Glutamatergic neuron (in vitro differentiated cells): ENCODE measurements around the gene WDSUB1. TPM values are rescaled to one million over a fixed set of nuclear protein-coding genes. Genes with fewer than 3 reads are reported as not detected.

Experiments
- DNase-seq: peaks from one replicate; pipeline ENCODE4 v3.0.0; 2022
- H3K27ac Mint-ChIP-seq: one replicate; pipeline ENCODE4 v1.8.0; 2020; ENCODE audit warnings: mild to moderate bottlenecking, mixed read lengths, inconsistent platforms; ENCODE audit not compliant: unreplicated experiment
- H3K27me3 Mint-ChIP-seq: one replicate; pipeline ENCODE4 v1.8.0; 2020; ENCODE audit warnings: mild to moderate bottlenecking, moderate library complexity, mixed read lengths, inconsistent platforms; ENCODE audit not compliant: unreplicated experiment
- H3K36me3 Mint-ChIP-seq: one replicate; pipeline ENCODE4 v1.8.0; 2020; ENCODE audit warnings: mild to moderate bottlenecking, mixed read lengths, inconsistent platforms; ENCODE audit not compliant: unreplicated experiment
- H3K4me1 Mint-ChIP-seq: one replicate; pipeline ENCODE4 v1.8.0; 2020; ENCODE audit warnings: mild to moderate bottlenecking, low read depth, mixed read lengths, inconsistent platforms; ENCODE audit not compliant: unreplicated experiment
- H3K4me3 Mint-ChIP-seq: one replicate; pipeline ENCODE4 v1.8.0; 2020; ENCODE audit warnings: mild to moderate bottlenecking, mixed read lengths, inconsistent platforms; ENCODE audit not compliant: unreplicated experiment
- H3K9me3 Mint-ChIP-seq: one replicate; pipeline ENCODE4 v1.8.0; 2020; ENCODE audit warnings: mild to moderate bottlenecking, moderate library complexity, mixed read lengths, inconsistent platforms; ENCODE audit not compliant: unreplicated experiment
- total RNA-seq: library from RNA; stranded (reverse); fragmentation: NEBNext Ultra II Directional; extraction: Animal tissue kit (Norgen Biotek cat#: 25700); gene quantifications from one replicate; pipeline ENCODE4 v1.2.1, GENCODE V29; 2021; ENCODE audit not compliant: unreplicated experiment
- TF ChIP-seq, protein P1 (sequence below): fragments of 200-600 bp; sonication (generic); IDR thresholded peaks from one replicate; pipeline ENCODE4 v1.5.0; 2021; ENCODE audit not compliant: partially characterized antibody, unreplicated experiment

Gene WDSUB1
- total RNA-seq, 1 donor from 2014 or later = 3.7 TPM

DNA sequence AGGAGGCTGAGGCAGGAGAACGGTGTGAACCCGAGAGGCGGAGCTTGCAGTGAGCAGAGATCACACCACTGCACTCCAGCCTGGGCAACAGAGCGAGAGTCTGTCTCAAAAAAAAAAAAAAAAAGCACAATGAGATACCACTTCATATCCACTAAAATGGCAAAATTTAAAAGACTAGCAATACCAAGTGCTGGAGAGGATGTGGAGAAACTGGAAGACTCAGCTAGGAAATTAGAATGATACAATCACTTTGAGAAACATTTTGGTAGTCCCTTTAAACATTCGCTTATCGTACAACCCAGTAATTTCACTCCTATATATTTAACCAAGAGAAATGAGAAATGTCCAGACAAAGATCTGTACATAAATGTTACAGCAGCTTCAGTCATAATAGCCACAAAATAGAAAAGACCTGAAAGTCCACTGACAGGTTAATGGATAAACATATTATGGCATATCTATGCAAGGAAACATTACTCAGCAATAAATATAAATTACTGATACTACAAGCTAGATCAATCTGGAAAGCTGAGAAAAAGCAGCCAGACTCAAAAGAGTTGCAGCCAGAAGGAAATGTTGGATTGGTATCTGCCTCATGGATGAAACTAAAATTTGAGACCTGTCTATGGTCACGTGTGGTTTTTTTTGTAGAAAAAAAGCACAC, 40.0 kb downstream of the WDSUB1 start:
- no peaks in the 10 kb centered on the region for H3K4me1 Mint-ChIP-seq
- TF ChIP-seq, protein P1, sequence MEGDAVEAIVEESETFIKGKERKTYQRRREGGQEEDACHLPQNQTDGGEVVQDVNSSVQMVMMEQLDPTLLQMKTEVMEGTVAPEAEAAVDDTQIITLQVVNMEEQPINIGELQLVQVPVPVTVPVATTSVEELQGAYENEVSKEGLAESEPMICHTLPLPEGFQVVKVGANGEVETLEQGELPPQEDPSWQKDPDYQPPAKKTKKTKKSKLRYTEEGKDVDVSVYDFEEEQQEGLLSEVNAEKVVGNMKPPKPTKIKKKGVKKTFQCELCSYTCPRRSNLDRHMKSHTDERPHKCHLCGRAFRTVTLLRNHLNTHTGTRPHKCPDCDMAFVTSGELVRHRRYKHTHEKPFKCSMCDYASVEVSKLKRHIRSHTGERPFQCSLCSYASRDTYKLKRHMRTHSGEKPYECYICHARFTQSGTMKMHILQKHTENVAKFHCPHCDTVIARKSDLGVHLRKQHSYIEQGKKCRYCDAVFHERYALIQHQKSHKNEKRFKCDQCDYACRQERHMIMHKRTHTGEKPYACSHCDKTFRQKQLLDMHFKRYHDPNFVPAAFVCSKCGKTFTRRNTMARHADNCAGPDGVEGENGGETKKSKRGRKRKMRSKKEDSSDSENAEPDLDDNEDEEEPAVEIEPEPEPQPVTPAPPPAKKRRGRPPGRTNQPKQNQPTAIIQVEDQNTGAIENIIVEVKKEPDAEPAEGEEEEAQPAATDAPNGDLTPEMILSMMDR = no peak
- H3K36me3 Mint-ChIP-seq = peaks cover 14% of the 10 kb centered on the region
- H3K4me3 Mint-ChIP-seq = no peak overlapping the region
- no peak overlapping the region for H3K27ac Mint-ChIP-seq
- H3K9me3 Mint-ChIP-seq = peaks cover 3% of the 10 kb centered on the region
- no peaks in the 10 kb centered on the region for H3K27me3 Mint-ChIP-seq
- no peak for DNase-seq

DNA sequence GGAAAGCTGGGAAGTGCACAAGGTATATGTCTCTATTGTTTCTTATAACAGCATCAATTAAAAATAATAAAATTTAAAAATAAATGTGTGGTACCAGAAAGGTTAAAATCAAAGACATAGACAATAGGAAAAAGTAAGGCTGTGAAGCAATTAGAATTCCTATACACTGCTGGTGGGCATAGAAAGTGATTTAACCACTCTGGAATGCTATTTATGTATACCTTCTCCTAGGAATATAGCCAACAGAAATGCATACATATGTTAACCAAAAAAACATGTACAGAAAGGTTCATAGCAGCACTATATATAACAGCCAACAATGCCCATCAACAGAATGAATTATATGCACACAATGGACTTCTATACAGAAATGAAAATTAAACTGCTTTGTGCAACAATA, 43.0 kb downstream of the WDSUB1 start:
- peaks cover 5% of the 10 kb centered on the region for H3K9me3 Mint-ChIP-seq
- H3K36me3 Mint-ChIP-seq = peaks cover 14% of the 10 kb centered on the region
- H3K4me3 Mint-ChIP-seq = no peak overlapping the region
- H3K27ac Mint-ChIP-seq = no peak overlapping the region
- no peak for DNase-seq
- no peaks in the 10 kb centered on the region for H3K4me1 Mint-ChIP-seq
- TF ChIP-seq, protein P1 = no peak
- H3K27me3 Mint-ChIP-seq = no peaks in the 10 kb centered on the region

DNA sequence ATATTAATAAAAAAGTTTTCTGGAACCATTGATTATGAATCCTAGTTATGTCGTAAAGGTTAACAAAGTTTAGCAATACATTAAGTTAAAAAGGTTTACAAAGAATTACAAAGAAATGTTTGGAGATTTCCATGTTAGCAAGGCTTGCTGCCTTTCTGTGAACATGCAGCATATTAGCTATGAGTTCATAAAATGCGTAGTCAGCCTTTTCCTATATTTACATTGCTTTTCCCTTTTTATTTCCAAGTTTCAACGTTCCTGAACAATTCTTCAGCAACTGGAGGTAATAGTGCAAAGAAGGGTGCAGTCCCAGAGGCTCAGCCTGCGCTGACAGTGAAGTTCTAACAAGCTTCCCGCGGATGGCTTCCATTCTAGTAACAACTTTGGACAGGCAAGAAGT, 51.6 kb downstream of the WDSUB1 start:
- Mint-ChIP-seq H3K4me1 (no peaks in the 10 kb centered on the region), H3K4me3 (no peak overlapping the region), H3K27me3 (peaks cover 2% of the 10 kb centered on the region), H3K9me3 (no peaks in the 10 kb centered on the region), H3K36me3 (no peaks in the 10 kb centered on the region), H3K27ac (no peak overlapping the region)
- TF ChIP-seq, protein P1 = no peak
- DNase-seq = no peak

DNA sequence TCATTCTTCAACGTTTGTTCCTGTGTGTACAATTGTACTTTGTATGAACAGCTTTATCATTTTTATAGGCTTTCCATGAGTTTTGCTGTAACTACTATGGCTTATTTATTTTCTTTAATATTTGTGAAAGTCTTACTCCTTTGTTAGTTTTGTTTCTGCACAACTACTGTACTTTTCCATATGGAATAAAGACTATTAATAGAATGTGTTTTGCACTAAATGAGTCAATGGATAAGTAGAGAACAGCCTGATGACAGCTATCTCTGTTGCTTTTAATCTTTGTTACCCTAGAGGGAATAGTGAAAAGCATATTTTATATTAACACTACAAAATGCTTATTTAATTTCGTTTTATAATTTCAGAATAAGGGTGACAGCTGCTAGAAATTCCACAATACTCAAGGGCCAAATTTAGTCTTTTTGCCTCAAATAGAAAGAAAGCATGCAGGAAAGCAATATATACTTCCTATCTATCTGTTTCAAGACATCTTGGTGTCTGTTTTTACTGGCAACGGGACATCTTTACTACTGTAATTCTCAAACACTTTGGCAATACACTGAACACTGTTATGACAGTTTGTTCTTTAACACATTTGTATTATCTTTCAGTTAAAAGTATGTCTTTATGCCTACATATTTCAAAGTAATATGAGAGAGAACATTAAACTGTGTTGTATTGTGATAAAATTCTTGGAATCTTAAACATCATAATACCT, 53.9 kb downstream of the WDSUB1 start:
- DNase-seq = no peak
- no peaks in the 10 kb centered on the region for H3K27me3 Mint-ChIP-seq
- H3K4me3 Mint-ChIP-seq = no peak overlapping the region
- H3K4me1 Mint-ChIP-seq = peaks cover 8% of the 10 kb centered on the region
- peaks cover 2% of the 10 kb centered on the region for H3K9me3 Mint-ChIP-seq
- no peak overlapping the region for H3K27ac Mint-ChIP-seq
- no peaks in the 10 kb centered on the region for H3K36me3 Mint-ChIP-seq
- TF ChIP-seq, protein P1 = no peak
